K562 (cell line): Measurements from ENCODE around the gene DENND6A. TPM values are rescaled to one million over a fixed set of nuclear protein-coding genes. Genes with fewer than 3 reads are reported as not detected.
A peak's percentile ranks its signal among the peaks of the same experiment; 100 is the strongest.

Source experiments
- ATAC-seq: fragments of 200-7000 bp; cut with Tn5 transposase; 3 replicates; pipeline ENCODE4 v1.9.1; 2020; ENCODE audit warnings: moderate library complexity
- BruUV-seq: library from RNA; stranded (reverse); fragments of 400-500 nt; replicated peaks from 2 replicates; lab custom pipeline; 2021; lab: Mats Ljungman, UMichigan
- CTCF ChIA-PET: fragments of 300-600 bp; formaldehyde crosslinking; extraction: SDS; loops from one replicate; lab custom pipeline; 2021; ENCODE audit warnings: low intra/inter-chr PET ratio; lab: Yijun Ruan, JAX
- POLR2A ChIA-PET: fragments of 300-600, 350-650 bp; sonication (Branson Sonifier 250); formaldehyde crosslinking; extraction: SDS; loops from one replicate; lab custom pipeline; 2021; ENCODE audit warnings: antibody characterized with exemption, inconsistent platforms; lab: Yijun Ruan, JAX
- DNase-seq, 4 experiments: peaks; one replicate each; pipeline versions ENCODE4 v3.0.0 to v3.0.0-alpha.2; 2011 to 2018; ENCODE audit warnings: low spot score in 3 of 4, mixed read lengths in 3 of 4; ENCODE audit errors: extremely low read depth in 1 of 4
- FAIRE-seq: peaks from 2 replicates; lab custom pipeline; 2011; peaks lifted over from hg19 to GRCh38; lab: Jason Lieb, UNC
- H2AFZ ChIP-seq: 2 replicates; pipeline ENCODE4 v1.6.0; 2011; ENCODE audit warnings: low read depth, low read length, control low read depth, inconsistent platforms
- H3K27ac ChIP-seq: fragments of 200-600 bp; 3 replicates; pipeline ENCODE4 v1.8.0; 2011; ENCODE audit warnings: low read depth, mild to moderate bottlenecking, control low read depth, inconsistent platforms, low read length, moderate library complexity, mixed read lengths; ENCODE audit errors: extremely low read depth
- H3K27me3 ChIP-seq, 2 experiments: fragments of 300-600 bp in 1 of 2; 2 replicates in 1 of 2; 3 replicates in 1 of 2; pipeline versions ENCODE4 v1.6.0 to v1.8.0; 2011; ENCODE audit warnings: inconsistent platforms in 2 of 2, low read length in 2 of 2, mild to moderate bottlenecking in 1 of 2, mixed read lengths in 1 of 2, moderate library complexity in 1 of 2; ENCODE audit not compliant: control insufficient read depth in 2 of 2, insufficient read depth in 2 of 2
- H3K36me3 ChIP-seq: fragments of 300-600 bp; 3 replicates; pipeline ENCODE4 v1.8.0; 2011; ENCODE audit warnings: mild to moderate bottlenecking, low read length, inconsistent platforms; ENCODE audit not compliant: control insufficient read depth, insufficient read depth
- H3K4me1 ChIP-seq, 2 experiments: fragments of 200-600 bp in 1 of 2; replicated peaks in 1 of 2; 2 replicates in 1 of 2; 3 replicates in 1 of 2; pipeline versions ENCODE4 v1.5.1 to v1.8.0; 2011; ENCODE audit warnings: inconsistent platforms in 2 of 2, low read length in 2 of 2, mild to moderate bottlenecking in 1 of 2, mixed read lengths in 1 of 2, moderate library complexity in 1 of 2; ENCODE audit not compliant: control insufficient read depth in 2 of 2, insufficient read depth in 2 of 2
- H3K4me2 ChIP-seq: 2 replicates; pipeline ENCODE4 v1.6.1; 2011; ENCODE audit warnings: low read length, control low read depth, inconsistent platforms, mixed read lengths; ENCODE audit not compliant: insufficient read depth
- H3K4me3 ChIP-seq: fragments of 200-600 bp; sonication (generic), shearing (Covaris generic); 2 replicates; pipeline ENCODE4 v1.5.1; 2016; ENCODE audit warnings: control low read depth, inconsistent platforms
- H3K79me2 ChIP-seq: fragments of 200-600 bp; 3 replicates; pipeline ENCODE4 v1.8.0; 2011; ENCODE audit warnings: low read length, inconsistent platforms; ENCODE audit not compliant: control insufficient read depth, insufficient read depth
- H3K9ac ChIP-seq, 2 experiments: 2 replicates each; pipeline versions ENCODE4 v1.6.0 to v1.6.1; 2011; ENCODE audit warnings: low read depth in 2 of 2, low read length in 2 of 2, control low read depth in 1 of 2, inconsistent platforms in 1 of 2, mild to moderate bottlenecking in 1 of 2, mixed read lengths in 1 of 2; ENCODE audit not compliant: insufficient read depth in 1 of 2
- H3K9me1 ChIP-seq: one replicate; pipeline ENCODE4 v1.6.0; 2011; ENCODE audit warnings: inconsistent platforms, mild to moderate bottlenecking, low read length, moderate library complexity; ENCODE audit not compliant: control insufficient read depth, insufficient read depth
- H3K9me3 ChIP-seq: replicated peaks from 2 replicates; pipeline ENCODE4 v1.5.1; 2011; ENCODE audit warnings: low read depth, low read length, inconsistent platforms; ENCODE audit not compliant: control insufficient read depth, insufficient read depth
- H4K20me1 ChIP-seq: replicated peaks from 2 replicates; pipeline ENCODE4 v1.6.1; 2011; ENCODE audit warnings: low read length, inconsistent platforms, mixed read lengths; ENCODE audit not compliant: control insufficient read depth, insufficient read depth
- DMBX1 ChIP-seq: fragments of 250-450 bp; sonication (Bioruptor Pico); IDR thresholded peaks from 2 replicates; pipeline ENCODE4 v1.8.0; 2022; ENCODE audit warnings: inconsistent platforms, mild to moderate bottlenecking, moderate library complexity, borderline replicate concordance
- GTF2E2 ChIP-seq: fragments of 200-800 bp; sonication (Bioruptor generic); IDR thresholded peaks from 2 replicates; pipeline ENCODE4 v1.6.1; 2016; ENCODE audit warnings: missing genetic modification characterization, missing compliant biosample characterization
- SPI1 ChIP-seq: IDR thresholded peaks from 2 replicates; pipeline ENCODE4 v1.6.1; 2011; ENCODE audit warnings: low read depth, low read length, control low read depth, borderline replicate concordance
- ZFP1 ChIP-seq: fragments of 450-650 bp; formaldehyde crosslinking; IDR thresholded peaks from 2 replicates; pipeline ENCODE4 v1.4.0; 2020; ENCODE audit warnings: mild to moderate bottlenecking, mixed read lengths
- ZNF124 ChIP-seq: sonication (generic); formaldehyde crosslinking; IDR thresholded peaks from 2 replicates; pipeline ENCODE4 v1.8.1; 2022; ENCODE audit warnings: missing genetic modification reagents
- WGBS: fragments of 100-300 bp; shearing (Covaris generic); methylation state at CpG from one replicate; pipeline ENCODE4 v1.1.6; 2016; ENCODE audit warnings: low coverage, mixed read lengths; ENCODE audit not compliant: insufficient coverage; ENCODE audit errors: missing lambda C conversion rate; 5-methylcytosine and 5-hydroxymethylcytosine counted together
- in situ Hi-C: fragments of 300-500 bp; cut with MboI; formaldehyde crosslinking; loops from 4 replicates; pipeline ENCODE4 v1.15.0; 2018; ENCODE audit warnings: inconsistent platforms, mixed read lengths
- intact Hi-C: fragments of 100-400 bp; cut with micrococcal nuclease; formaldehyde crosslinking; loops from 2 replicates; pipeline ENCODE4 v1.14.2; 2022
- polyA plus RNA-seq, 8 experiments: library from polyadenylated mRNA; depleted of rRNA in 4 of 8; stranded (reverse) in 5 of 8; unstranded in 3 of 8; fragments of >200 nt; fragmentation: Nextera tagmentation in 2 of 8; fragmentation: Illumina TruSeq in 1 of 8; extraction: Ambion mirVana in 2 of 8; extraction: Trizol in 1 of 8; gene quantifications; 2 replicates each; pipeline versions ENCODE4 v1.2.1 to v1.2.3, GENCODE V29; 2011 to 2014; ENCODE audit warnings: inconsistent platforms in 1 of 8, missing spikeins in 1 of 8
- total RNA-seq, 7 experiments: library from RNA; depleted of rRNA in 6 of 7; stranded (reverse); fragments of >200 nt in 6 of 7; fragmentation: Illumina TruSeq in 2 of 7; extraction: Trizol in 2 of 7; gene quantifications; 2 replicates each; pipeline versions ENCODE4 v1.2.1 to v1.2.3, GENCODE V29; 2011 to 2021; ENCODE audit warnings: low replicate concordance in 1 of 7

Gene DENND6A
- total and polyA plus RNA-seq, 9 of the 15 experiments (the other 6 are each of a cell fraction or from before 2014, with no cell fraction given) = 1.5 to 12.7 (median 7.1) TPM

DNA sequence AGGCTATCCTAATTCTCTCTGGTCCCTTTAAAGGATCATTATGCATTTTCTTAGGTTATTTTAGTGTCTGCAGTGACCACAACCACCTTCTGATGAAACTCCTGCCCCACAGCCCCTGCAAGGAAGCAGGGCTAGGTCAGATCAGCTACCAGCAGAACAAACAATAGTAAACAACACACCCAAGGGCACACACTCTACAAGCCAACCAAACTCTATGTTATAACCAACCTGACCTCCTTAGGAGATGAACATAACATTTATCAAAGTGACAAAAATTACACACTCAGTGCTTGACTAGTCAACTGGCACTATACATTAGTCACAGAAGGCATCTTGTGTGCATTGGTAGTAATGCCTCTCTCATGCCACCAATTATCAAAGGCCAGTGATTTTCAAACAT is 17.3 kb downstream of the DENND6A start:
- in situ Hi-C loops = no loop called here
- Histone ChIP-seq H3K9ac (no peak overlapping the region), H3K4me1 (peaks cover 0 to 7% of the 10 kb centered on the region in 2 experiments; a peak in 1 of 5 replicates), H3K4me3 (no peak overlapping the region), H3K79me2 (no peaks in the 10 kb centered on the region; the same call in 2 of the 3 replicates), H4K20me1 (no peaks in the 10 kb centered on the region), H3K36me3 (peaks cover 7% of the 10 kb centered on the region; the same call in 2 of the 3 replicates), H3K27ac (no peak overlapping the region), H3K9me1 (no peaks in the 10 kb centered on the region), H3K27me3 (no peaks in the 10 kb centered on the region), H3K9me3 (no peaks in the 10 kb centered on the region), H3K4me2 (no peak overlapping the region), H2AFZ (no peak overlapping the region)
- no peak for FAIRE-seq
- intact Hi-C loops = no loop called here
- no peak for DNase-seq
- ChIA-PET CTCF (no interaction called here), POLR2A (no interaction called here)
- TF ChIP-seq GTF2E2 = no peak
- TF ChIP-seq ZFP1 = no peak
- TF ChIP-seq ZNF124 (CRISPR knock-in tag) = no peak
- ATAC-seq = no peak
- BruUV-seq = no TSS peak

- in situ Hi-C loops = no loop called here
- H3K9me3 ChIP-seq = no peaks in the 10 kb centered on the region
Observed at GRCh38 chr3:57673156-57673555, 19.7 kb downstream of the DENND6A start.

More at GRCh38 chr3:57673156-57673555, 19.7 kb downstream of the DENND6A start:
- BruUV-seq = no TSS peak
- ChIA-PET CTCF (no interaction called here), POLR2A (no interaction called here)
- H3K27ac ChIP-seq = no peak overlapping the region
- intact Hi-C loops = no loop called here
- peaks cover 0 to 7% of the 10 kb centered on the region in 2 experiments; a peak in 1 of 5 replicates for H3K4me1 ChIP-seq
- no peak overlapping the region for H3K4me3 ChIP-seq
- ATAC-seq = no peak
- peaks cover 10% of the 10 kb centered on the region; the same call in 2 of the 3 replicates for H3K36me3 ChIP-seq
- no peak for FAIRE-seq
- H3K27me3 ChIP-seq = no peaks in the 10 kb centered on the region
- TF ChIP-seq DMBX1 (CRISPR knock-in tag) = no peak
- peak; percentile 48; the same call in 1 of the 2 replicates for TF ChIP-seq SPI1
- no peak for DNase-seq
- H4K20me1 ChIP-seq = no peaks in the 10 kb centered on the region
- no peak overlapping the region for H3K4me2 ChIP-seq
- no peak overlapping the region for H2AFZ ChIP-seq
- 70% methylated on average over 1 of the region's 4 CpGs for WGBS
- no peak overlapping the region for H3K9ac ChIP-seq
- H3K79me2 ChIP-seq = no peaks in the 10 kb centered on the region; the same call in 2 of the 3 replicates
- no peaks in the 10 kb centered on the region for H3K9me1 ChIP-seq
